Adrenal gland (tissue), 5 donors: Measurements from ENCODE around the gene SLC9A3.

ENCODE experiments used
- POLR2A ChIP-seq, 2 donors: fragments of 450-650 bp; IDR thresholded peaks; one replicate each; pipeline ENCODE4 v1.6.1; 2017; ENCODE audit warnings: antibody characterized with exemption in 2 of 2, mild to moderate bottlenecking in 2 of 2, moderate library complexity in 1 of 2
- TF ChIP-seq, protein P1 (sequence below), 6 experiments: fragments of 450-650 bp in 4 of 6; fragments of 200-600 bp in 2 of 6; sonication (generic) in 1 of 6; IDR thresholded peaks; 1 replicate in 5 of 6; 2 replicates in 1 of 6; pipeline versions ENCODE4 v1.5.1 to v1.8.0; 2016 to 2021; ENCODE audit warnings: antibody characterized with exemption in 6 of 6, mild to moderate bottlenecking in 2 of 6, moderate library complexity in 1 of 6
- donor health status: DM: no; HTN: no; CAD: no.

DNA sequence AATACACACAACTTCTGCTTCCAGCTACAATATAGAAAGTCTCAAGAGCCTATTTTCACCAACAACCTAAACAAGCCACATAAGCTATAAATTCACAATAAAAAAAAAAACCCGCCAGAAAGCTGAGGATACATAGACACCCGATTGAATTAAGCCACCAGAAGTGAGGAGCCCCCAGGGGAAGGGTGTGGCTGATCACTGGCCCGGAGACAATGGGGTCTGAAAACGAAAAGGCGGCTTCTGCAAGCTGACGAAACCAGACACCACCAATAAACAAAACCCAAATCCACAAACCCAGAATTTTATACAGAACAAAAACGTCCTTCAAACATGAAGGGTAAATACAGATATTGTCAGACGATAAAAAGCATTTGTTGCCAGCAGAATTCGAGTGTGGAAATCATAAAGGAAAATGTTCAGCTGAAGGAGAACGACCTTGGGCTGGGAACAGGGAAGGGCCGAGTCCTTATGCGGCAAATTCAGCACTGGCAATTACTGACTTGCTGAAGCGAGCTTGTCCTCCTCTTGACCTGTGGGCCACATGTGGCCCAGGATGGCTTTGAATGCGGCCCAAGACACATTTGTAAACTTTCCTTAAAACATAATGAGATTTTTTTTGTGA, 48.3 kb upstream of the SLC9A3 start:
- TF ChIP-seq, protein P1, sequence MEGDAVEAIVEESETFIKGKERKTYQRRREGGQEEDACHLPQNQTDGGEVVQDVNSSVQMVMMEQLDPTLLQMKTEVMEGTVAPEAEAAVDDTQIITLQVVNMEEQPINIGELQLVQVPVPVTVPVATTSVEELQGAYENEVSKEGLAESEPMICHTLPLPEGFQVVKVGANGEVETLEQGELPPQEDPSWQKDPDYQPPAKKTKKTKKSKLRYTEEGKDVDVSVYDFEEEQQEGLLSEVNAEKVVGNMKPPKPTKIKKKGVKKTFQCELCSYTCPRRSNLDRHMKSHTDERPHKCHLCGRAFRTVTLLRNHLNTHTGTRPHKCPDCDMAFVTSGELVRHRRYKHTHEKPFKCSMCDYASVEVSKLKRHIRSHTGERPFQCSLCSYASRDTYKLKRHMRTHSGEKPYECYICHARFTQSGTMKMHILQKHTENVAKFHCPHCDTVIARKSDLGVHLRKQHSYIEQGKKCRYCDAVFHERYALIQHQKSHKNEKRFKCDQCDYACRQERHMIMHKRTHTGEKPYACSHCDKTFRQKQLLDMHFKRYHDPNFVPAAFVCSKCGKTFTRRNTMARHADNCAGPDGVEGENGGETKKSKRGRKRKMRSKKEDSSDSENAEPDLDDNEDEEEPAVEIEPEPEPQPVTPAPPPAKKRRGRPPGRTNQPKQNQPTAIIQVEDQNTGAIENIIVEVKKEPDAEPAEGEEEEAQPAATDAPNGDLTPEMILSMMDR (IDR thresholded peaks at IDR 0.05) = no peak
- no peak for TF ChIP-seq POLR2A (IDR thresholded peaks at IDR 0.05)
